Fibroblast of lung (primary cell): ENCODE data around the gene TFF2. TPM values are rescaled to one million over a fixed set of nuclear protein-coding genes. Genes with fewer than 3 reads are reported as not detected.

Experiments used
- DNase-seq, 2 donors: peaks; one replicate each; pipeline versions ENCODE4 v3.0.0 to v3.0.0-alpha.2; 2010; ENCODE audit warnings: low read depth in 2 of 2
- H2AFZ ChIP-seq: 2 replicates; pipeline ENCODE4 v1.5.1; 2012; ENCODE audit warnings: low read length, control low read depth, inconsistent platforms
- H3K27ac ChIP-seq: 2 replicates; pipeline ENCODE4 v1.5.1; 2011; ENCODE audit warnings: low read length, control low read depth; ENCODE audit not compliant: insufficient read depth
- H3K27me3 ChIP-seq: 2 replicates; pipeline ENCODE4 v1.5.1; 2011; ENCODE audit warnings: mild to moderate bottlenecking, low read length; ENCODE audit not compliant: control insufficient read depth, insufficient read depth
- H3K36me3 ChIP-seq: 2 replicates; pipeline ENCODE4 v1.5.1; 2011; ENCODE audit warnings: low read length; ENCODE audit not compliant: control insufficient read depth, insufficient read depth
- H3K4me1 ChIP-seq: 2 replicates; pipeline ENCODE4 v1.5.1; 2011; ENCODE audit warnings: low read length; ENCODE audit not compliant: control insufficient read depth, insufficient read depth; ENCODE audit errors: extremely low read depth
- H3K4me2 ChIP-seq: 2 replicates; pipeline ENCODE4 v1.5.1; 2011; ENCODE audit warnings: low read length, control low read depth; ENCODE audit not compliant: insufficient read depth; ENCODE audit errors: extremely low read depth
- H3K4me3 ChIP-seq, 4 experiments: fragments of 200-600 bp in 1 of 4; sonication (generic) in 1 of 4; replicated peaks in 1 of 4; 2 replicates each; pipeline ENCODE4 v1.5.1; 2011 to 2016; ENCODE audit warnings: low read length in 4 of 4, low read depth in 3 of 4, mild to moderate bottlenecking in 3 of 4, control low read depth in 2 of 4, inconsistent platforms in 1 of 4, mixed read lengths in 1 of 4; ENCODE audit not compliant: insufficient read depth in 1 of 4; ENCODE audit errors: control extremely low read depth in 1 of 4
- H3K79me2 ChIP-seq: 2 replicates; pipeline ENCODE4 v1.5.1; 2012; ENCODE audit warnings: mild to moderate bottlenecking, low read length, inconsistent platforms; ENCODE audit not compliant: control insufficient read depth, insufficient read depth
- H3K9ac ChIP-seq: 2 replicates; pipeline ENCODE4 v1.5.1; 2011; ENCODE audit warnings: mild to moderate bottlenecking, low read length, control low read depth; ENCODE audit not compliant: insufficient read depth
- H3K9me3 ChIP-seq: 2 replicates; pipeline ENCODE4 v1.5.1; 2012; ENCODE audit warnings: low read depth, low read length; ENCODE audit not compliant: control insufficient read depth, insufficient read depth
- H4K20me1 ChIP-seq: 2 replicates; pipeline ENCODE4 v1.5.1; 2011; ENCODE audit warnings: low read length; ENCODE audit not compliant: control insufficient read depth, insufficient read depth; ENCODE audit errors: extremely low read depth
- CTCF ChIP-seq, 2 donors: IDR thresholded peaks in 1 of 2; conservative IDR thresholded peaks in 1 of 2; 1 replicate in 1 of 2; 2 replicates in 1 of 2; pipeline ENCODE4 v1.5.1; 2011 to 2012; ENCODE audit warnings: low read length in 2 of 2, control low read depth in 1 of 2, inconsistent platforms in 1 of 2, low read depth in 1 of 2, mild to moderate bottlenecking in 1 of 2
- EZH2 ChIP-seq: IDR thresholded peaks from 2 replicates; pipeline ENCODE4 v1.5.1; 2012; ENCODE audit warnings: low read length, control low read depth, mild to moderate bottlenecking; ENCODE audit errors: missing control alignments
- polyA plus RNA-seq, 2 donors: library from polyadenylated mRNA; depleted of rRNA in 1 of 2; stranded (reverse) in 1 of 2; unstranded in 1 of 2; fragments of >200 nt; gene quantifications; 2 replicates each; pipeline ENCODE4 v1.2.1, GENCODE V29; 2011 to 2012; ENCODE audit warnings: missing spikeins in 1 of 2
- total RNA-seq: library from RNA; depleted of rRNA; stranded (reverse); fragments of >200 nt; gene quantifications from 2 replicates; pipeline ENCODE4 v1.2.1, GENCODE V29; 2014

TFF2 gene
- total and polyA plus RNA-seq, 2 donors (not counting 1 experiment from before 2014, with no cell fraction given): not detected

GRCh38 chr21:42297377-42297776 is 53.4 kb downstream of the TFF2 start:
- H4K20me1 ChIP-seq: no peaks in the 10 kb centered on the region
- H3K9ac ChIP-seq: no peak overlapping the region
- DNase-seq: no peak
- H3K27ac ChIP-seq: no peak overlapping the region
- no peaks in the 10 kb centered on the region for H3K27me3 ChIP-seq
- no peak overlapping the region for H2AFZ ChIP-seq
- H3K9me3 ChIP-seq: no peaks in the 10 kb centered on the region
- no peak overlapping the region for H3K4me2 ChIP-seq
- H3K36me3 ChIP-seq: no peaks in the 10 kb centered on the region
- no peak overlapping the region for H3K4me3 ChIP-seq
- H3K4me1 ChIP-seq: no peaks in the 10 kb centered on the region
- no peaks in the 10 kb centered on the region for H3K79me2 ChIP-seq
- TF ChIP-seq CTCF (conservative IDR thresholded peaks at IDR 0.05 in 1 of 2, IDR thresholded peaks at IDR 0.05 in 1 of 2; ENCODE audit: low read depth in 1 of 2, low read length in 2 of 2) (no peak), EZH2 (no peak)

DNA sequence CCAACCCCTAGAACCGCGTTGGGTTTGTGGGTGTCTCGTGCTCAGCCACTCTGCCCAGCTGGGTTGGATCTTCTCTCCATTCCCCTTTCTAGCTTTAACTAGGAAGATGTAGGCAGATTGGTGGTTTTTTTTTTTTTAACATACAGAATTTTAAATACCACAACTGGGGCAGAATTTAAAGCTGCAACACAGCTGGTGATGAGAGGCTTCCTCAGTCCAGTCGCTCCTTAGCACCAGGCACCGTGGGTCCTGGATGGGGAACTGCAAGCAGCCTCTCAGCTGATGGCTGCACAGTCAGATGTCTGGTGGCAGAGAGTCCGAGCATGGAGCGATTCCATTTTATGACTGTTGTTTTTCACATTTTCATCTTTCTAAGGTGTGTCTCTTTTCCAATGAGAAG is 54.3 kb downstream of the TFF2 start:
- DNase-seq: no peak
- Histone ChIP-seq H3K27ac (no peak overlapping the region), H2AFZ (no peak overlapping the region), H3K79me2 (no peaks in the 10 kb centered on the region), H3K4me3 (no peak overlapping the region), H3K27me3 (no peaks in the 10 kb centered on the region), H3K9me3 (no peaks in the 10 kb centered on the region), H3K4me2 (no peak overlapping the region), H3K9ac (no peak overlapping the region), H3K4me1 (no peaks in the 10 kb centered on the region), H3K36me3 (no peaks in the 10 kb centered on the region), H4K20me1 (no peaks in the 10 kb centered on the region)
- TF ChIP-seq EZH2 (no peak), CTCF (conservative IDR thresholded peaks at IDR 0.05 in 1 of 2, IDR thresholded peaks at IDR 0.05 in 1 of 2; ENCODE audit: low read depth in 1 of 2, low read length in 2 of 2) (no peak)

Other genes starting within 250 kb of the TFF2 start
- under 0.01 and 0.77 TPM in 2 replicates for gene ABCG1, start 131.9 kb downstream of the TFF2 start, total RNA-seq
- gene ABCG1, start 131.9 kb downstream of the TFF2 start, polyA plus RNA-seq: 0.12 and 0.98 TPM in 2 replicates
- gene TFF3, start 35.6 kb downstream of the TFF2 start, total RNA-seq: not detected in 2 replicates
- gene TFF3, start 35.6 kb downstream of the TFF2 start, polyA plus RNA-seq: not detected in 2 replicates
- gene TFF1, start 15.5 kb upstream of the TFF2 start, total RNA-seq: not detected in 2 replicates
- gene TFF1, start 15.5 kb upstream of the TFF2 start, polyA plus RNA-seq: not detected in 2 replicates
- gene TMPRSS3, start 45.1 kb upstream of the TFF2 start, total RNA-seq: not detected in 2 replicates
- not detected in 2 replicates for gene TMPRSS3, start 45.1 kb upstream of the TFF2 start, polyA plus RNA-seq
- not detected in 2 replicates for gene UBASH3A, start 52.9 kb upstream of the TFF2 start, total RNA-seq
- gene UBASH3A, start 52.9 kb upstream of the TFF2 start, polyA plus RNA-seq: not detected in 2 replicates
- not detected in 2 replicates for gene RSPH1, start 145.2 kb upstream of the TFF2 start, total RNA-seq
- gene RSPH1, start 145.2 kb upstream of the TFF2 start, polyA plus RNA-seq: 0.05 TPM in 1 of 2 replicates, not detected in the other
- 2.8 and 6.4 TPM in 2 replicates for gene SLC37A1, start 162.9 kb upstream of the TFF2 start, total RNA-seq
- gene SLC37A1, start 162.9 kb upstream of the TFF2 start, polyA plus RNA-seq: 0.42 and 1.2 TPM in 2 replicates